ENCODE measurements around the gene PDE3A.
"Not testable (repeated sequence)": the region's sequence is repeated elsewhere in the genome, so short reads cannot be mapped to it uniquely, and the experiment has no call there.

The PDE3A gene

DNA sequence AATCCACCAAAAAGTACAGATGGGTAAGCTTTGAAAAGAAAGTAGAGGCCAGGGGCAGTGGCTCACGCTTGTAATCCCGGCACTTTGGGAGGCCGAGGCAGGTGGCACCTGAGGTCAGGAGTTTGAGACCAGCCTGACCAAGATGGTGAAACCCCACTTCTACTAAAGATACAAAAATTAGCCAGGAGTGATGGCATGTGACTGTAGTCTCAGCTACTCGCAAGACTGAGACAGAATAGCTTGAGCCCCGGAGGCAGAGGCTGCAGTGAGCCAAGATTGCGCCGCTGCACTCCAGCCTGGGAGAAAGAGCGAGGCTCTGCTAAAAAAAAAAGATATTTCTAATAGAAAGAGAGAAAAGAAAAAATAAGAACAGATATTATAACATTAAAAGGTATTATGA is 192.6 kb downstream of the PDE3A start:
- no peak for DNase-seq

DNA sequence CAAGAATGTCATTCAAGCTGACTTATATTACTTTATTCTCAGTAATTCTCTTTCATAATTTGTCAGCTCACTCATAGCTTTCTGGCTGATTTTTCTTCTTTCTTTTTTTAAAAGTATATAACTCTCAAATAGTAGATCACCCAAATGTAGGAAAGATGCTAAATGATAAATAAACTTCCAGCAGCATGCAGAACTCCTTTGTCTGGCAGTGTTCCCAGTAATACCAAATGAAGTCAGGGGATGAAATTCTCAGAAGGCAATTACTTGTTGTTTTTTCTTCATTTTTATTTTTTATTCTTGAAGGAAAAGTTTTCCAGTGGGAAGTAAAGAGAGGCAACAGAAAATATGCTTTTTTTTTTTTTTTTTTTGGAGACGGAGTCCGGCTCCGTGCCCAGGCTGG is 193.5 kb downstream of the PDE3A start:
- no peak for DNase-seq

DNA sequence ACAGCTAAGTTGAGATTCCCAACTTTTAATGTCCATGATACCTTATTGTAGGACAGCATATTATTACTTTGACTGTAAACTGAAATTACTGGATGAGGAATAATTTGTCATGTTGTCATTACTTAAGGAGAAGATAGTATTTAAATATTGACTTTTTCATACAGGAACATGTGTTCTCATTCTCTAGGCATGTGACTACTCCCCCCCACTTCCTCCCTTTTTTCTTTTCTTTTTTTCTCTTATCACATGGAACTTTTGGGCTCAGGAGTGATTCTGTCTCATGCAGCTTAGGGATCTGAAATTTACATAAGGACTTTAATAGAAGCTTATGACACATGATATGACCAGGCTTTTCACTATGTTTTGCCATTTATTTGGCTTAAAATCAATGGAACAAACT is 199.1 kb downstream of the PDE3A start:
- no peak for DNase-seq

DNA sequence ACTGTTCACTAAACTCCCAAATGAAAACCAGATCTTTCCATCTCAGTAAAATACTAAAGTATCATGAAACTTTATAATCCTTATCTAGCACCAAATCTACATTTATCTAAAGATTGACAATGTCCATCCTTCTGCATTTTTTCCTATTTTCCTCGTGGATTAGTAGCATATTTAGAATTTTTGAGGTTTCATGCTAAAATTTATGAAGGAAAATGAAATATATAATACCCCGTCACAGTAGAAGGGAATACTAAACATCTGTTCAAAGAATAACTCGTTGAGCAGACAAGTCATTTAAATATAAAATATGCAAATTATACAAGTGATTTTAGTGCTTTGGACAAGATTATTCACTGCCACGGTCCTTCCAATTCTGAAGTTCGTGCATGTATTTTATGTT is 204.1 kb downstream of the PDE3A start:
- DNase-seq = no peak

DNA sequence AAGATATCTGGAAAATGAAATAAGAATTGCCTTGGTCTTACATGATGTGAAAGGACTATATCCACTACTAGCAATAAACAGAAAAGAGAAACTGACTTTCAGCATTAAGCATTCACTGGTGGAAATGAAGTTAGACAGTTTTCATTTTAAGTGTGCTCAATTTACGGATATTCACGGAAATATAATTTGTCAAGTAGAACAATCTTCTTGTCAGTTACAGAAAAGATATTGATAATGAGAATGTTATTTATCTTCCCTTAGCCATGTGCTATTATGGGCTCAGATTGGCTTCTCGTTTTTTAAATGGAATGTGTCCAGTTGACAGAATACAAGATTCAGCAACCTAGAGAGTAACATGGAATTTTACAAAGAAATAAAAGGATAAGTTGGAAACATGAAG is 208.2 kb downstream of the PDE3A start:
- no peak for DNase-seq

DNA sequence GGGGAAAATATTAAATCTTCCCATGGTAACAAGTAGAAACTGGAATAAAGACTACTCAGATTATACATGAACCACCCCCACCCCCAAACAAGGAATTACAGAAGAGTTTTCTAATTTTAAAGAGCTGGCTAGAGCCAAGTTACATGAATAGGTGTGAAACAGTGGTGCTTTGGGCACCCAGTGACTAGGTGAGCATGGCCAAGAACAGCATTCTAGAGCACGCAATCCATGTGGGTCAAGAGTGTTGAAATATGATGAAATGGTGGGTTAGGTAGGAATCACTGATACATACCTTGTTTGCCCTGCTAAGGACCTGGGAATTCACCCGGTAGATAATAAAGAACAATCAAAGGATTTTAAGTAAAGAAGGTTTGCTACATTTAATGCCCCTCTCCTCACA is 208.7 kb downstream of the PDE3A start:
- no peak for DNase-seq

DNA sequence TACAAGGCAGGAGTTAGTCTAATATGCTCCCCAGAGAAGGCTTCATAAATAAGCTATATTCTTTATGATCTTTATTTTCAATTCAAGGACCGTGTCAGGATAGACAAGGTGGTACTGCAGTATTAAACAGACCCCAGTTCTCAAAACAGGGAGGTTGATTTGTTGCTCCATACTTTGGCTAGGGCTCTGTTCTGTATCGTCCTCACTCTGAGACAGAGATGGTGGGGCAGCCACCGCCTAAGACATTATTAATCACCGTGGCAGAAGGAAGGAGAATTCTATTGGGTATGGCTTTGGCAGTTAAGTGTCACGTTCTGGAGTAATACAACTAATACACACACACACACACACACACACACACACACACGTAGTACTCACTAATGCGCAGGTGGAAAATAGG is 209.8 kb downstream of the PDE3A start:
- no peak for DNase-seq

DNA sequence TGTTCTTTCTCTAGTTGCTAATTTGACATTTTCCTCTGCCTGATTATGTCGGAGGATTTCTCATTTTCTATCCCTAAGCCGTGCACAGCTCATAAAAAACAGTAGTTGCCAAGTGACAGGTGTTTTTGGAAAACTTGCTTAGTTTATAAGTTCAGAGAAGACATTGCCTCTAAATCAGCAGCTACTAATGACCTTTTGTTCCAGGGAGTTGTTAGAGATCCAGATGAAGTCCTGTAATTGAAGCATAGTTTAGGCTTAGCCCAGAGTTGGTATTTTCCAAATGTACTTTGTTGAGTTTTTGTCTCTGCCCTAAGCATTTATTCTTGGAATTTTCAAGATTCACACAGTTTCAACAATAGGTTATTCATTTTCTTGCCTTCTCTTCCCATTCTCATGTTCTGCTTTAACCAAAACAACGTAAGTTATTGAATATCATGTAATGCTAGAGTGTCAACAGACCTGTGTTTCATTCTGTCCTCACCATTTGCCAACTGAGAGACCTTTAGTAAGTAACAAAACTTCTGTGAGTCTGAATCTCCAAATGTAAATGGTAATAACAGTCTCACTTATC is 216.8 kb downstream of the PDE3A start:
- DNase-seq = no peak

DNA sequence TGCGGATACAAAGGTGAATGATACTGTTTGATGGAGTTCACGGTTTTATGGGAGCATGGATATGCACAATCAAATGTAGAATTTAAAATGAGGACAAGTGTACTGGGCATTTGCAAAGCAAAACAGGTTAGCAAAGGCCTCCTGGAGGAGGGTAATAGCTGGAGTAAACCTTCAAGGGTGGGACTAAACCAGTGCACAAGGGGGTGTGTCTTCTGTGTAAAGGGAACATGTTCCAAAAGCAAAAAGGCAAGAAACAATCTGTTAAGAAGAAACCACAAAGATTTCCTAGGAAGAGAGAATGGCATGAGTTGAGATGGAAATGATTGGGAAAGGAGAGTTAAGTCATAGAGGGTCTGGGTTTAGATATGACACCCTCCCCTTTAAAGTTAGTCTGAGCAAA is 217.6 kb downstream of the PDE3A start:
- DNase-seq = no peak

DNA sequence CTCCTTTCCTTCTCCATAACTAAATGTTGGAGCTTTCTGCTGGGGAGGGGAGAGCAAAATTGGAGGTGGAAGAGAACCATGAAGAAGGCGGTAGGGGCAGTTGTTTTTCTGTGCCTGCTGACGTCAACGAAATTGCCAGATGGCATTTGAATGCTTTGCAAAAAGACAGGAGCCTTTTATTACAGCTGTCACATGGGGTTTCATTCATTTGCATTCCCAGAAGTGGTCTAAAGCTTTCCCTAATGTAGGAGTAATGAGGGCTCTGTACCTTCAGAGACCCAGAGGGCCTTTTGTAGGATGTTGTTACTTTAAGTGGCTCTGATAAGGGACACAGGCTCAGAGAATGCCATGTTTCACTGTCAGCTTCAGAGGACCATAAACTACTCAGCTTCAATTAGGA is 219.7 kb downstream of the PDE3A start:
- DNase-seq = no peak

DNA sequence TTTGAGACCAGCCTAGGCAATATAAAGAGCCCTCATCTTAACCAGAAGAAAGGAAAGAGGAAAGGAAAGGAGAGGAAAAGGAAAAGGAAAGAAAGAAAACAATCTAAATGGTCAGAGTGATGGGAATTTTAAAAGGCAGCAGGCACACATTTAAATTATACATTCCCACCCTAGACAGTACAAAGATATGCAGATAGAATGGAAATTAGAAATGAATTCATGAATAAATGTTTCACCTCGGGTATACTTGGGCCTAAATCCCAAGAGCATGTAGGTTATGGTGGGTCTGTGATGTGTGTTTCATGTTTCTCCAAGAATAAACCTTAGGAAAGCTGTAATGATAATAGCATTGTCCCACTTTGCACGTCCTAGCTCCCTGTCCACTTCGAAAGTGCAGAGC is 222.2 kb downstream of the PDE3A start:
- no peak for DNase-seq

DNA sequence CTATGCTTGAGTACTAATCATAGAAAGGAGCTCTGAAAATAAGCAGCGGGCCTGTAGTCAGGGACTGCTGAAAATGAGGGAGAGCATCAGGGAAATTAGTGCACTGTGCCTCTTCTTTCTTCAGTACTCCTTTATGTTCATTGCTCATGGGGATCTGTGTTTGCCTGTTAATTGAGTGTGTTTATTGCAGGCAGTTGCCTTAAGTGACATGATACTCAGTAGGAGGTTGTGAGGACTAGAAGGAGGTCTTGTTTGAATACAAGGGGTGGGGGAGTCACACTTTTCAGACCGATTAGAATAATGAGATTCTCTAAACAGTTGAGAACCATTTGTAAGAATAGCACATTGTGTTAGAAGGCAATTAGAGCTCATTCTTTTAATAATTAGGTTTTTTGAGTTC is 224.2 kb downstream of the PDE3A start:
- no peak for DNase-seq

DNA sequence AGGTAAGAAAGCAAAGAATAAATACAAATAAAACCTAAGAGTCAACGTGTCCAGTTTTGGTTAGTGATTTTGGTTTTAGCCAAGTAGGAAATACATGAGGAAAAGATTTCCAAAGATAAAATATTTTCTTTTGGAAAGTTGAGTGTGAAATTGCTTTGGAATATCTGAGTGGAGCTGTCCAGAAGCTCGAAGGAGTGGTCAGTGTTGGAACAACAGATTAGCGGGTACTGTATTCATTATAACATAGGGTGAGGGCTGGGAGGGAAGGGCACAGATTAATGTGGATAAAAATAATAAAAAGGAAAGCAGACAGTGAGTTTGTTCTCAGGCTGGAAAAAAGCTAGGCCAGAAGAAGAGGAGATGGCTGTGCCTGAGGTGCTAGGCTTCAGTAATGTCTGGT is 225.3 kb downstream of the PDE3A start:
- DNase-seq = no peak

DNA sequence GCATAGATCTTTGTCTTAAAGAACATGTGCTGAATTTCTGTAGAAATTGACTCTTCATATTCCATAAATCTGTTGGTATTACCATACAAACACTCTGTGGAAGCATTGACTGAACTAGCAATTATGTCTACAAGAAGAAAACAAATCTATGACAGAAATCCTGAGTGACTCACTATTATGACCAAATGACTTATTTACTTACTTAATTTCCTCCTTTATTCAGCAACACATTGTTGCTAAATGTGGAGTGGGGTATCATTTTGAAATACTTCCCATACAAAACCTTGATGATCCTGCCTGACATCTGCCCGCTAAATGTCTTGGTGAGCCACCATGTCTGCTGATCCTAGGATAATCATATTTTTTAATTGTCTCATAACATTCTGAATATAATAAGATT is 227.7 kb downstream of the PDE3A start:
- no peak for DNase-seq

DNA sequence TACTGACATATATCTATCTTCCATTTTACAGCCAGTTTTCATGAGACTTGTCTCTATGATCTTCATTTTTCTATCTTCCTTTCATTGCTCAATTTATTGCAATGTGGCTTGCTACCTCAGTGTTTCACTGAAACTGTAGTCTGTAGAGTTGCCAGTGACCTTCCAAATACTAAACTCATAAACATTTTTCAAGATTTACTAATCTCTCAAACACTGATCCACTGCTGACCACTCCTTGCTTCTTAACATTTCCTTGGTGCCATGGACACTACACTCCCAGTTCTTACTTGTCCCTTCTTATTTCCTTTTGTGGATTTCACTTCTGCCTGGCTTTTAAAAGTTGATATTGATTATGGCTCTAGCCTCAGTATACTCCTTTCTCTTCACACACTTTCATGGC is 231.4 kb downstream of the PDE3A start:
- no peak for DNase-seq

DNA sequence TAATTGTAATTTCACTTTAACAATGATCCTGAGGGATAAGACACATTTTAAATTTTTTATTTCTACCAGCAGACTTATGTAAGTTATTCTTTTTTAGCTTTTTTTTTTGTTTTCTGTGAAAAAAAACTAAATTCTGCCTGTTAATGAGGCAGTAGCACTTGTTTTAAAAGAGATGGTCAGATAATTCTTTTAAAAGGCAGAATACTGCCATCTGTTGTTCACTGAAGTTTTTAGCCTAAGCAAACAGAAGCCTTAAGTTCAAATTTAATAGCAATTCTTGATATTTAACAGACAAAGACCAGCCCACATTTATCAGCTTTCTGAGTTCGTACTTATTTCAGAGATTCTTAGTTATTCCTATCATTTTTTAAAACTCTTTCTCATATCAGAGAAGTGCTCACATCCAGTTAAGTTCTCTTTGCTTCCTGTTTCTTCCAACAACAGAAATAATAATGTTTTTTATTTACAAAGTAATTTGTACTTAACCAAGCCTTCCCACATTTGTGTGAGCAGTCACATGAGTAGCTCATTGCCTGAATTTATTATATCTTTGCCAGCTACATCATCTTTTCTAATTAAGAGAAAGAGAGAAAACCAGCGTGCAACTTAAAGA is 233.4 kb downstream of the PDE3A start:
- no peak for DNase-seq

DNA sequence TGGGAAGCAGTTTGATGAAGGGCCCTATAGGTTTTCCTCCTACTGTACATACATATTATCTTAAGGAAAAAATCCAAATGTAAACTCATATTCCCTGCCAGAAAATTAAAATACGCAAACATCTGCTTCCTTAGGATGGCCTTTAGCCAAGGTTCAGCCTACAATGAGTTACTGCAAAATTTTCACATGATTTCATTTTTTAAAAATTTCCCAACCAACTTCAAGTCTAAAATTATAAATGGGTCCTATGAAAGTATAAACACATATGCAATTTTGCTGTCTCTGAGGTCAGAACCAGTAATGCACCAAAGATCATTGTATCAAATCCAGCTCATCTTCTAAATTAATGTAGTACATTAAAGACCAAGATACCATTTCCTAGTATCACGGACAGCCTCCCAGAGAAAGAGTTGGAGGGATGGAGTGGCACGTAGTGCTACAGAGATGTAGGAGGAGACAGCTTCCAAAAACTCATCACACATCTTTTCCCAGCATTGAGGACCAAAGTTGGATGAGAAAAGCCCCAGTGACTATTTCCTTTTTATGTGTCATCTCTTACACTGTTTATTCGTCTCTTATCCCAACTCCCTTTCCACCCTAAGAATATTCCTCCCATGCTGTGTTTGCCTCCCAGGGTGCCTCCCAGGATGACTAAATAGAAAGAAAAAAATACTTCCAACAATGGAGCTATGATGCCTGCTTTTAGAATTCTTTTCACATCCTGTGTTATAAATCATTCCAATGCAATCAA is 234.5 kb downstream of the PDE3A start:
- no peak for DNase-seq

DNA sequence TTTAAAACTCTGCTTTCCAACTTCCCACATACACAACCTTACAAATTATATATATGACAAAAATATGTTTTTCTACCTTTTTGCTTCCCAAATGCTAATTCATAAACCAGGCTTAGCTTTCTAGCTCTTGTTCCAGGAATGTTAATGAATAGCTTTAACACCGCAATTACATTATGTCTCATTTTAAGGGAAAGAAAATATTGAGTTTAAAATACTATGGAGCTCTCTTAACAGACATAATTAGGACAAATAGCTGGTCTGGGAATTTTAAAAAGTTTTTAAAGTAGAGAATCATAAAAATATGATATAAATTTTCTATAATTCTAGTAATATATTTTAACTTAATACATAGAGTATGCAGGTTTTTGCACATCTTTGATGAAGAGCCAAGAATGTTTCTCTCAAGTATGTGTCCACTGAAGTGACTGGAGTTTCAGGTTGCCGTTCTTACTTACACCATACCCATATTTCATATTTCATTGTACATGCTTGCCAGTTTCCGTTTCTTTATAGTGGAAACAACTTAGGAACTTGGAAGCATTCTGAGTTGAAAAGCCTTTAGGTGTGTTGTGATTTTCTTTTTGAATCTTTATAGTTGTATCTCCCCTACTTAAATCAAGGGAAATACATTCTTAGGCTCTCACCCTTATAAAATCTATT is 236.2 kb downstream of the PDE3A start:
- DNase-seq = no peak

DNA sequence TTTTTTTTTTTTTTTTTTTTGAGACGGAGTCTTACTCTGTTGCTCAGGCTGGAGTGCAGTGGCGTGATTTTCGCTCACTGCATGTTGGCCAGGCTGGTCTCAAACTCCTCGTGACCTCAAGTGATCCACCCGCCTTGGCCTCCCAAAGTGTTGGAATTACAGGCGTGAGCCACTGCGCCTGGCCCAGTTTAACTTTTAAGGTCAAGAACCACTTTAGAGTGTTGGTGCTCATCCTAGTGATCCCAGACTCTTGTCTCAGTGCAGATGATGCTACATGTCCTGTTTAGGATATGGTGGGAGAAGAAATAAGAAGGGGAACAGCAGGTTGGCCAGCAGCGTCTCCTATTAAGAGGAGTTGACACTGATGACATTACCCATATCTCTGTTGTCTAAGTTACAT is 246.7 kb downstream of the PDE3A start:
- not testable (repeated sequence) for DNase-seq

DNA sequence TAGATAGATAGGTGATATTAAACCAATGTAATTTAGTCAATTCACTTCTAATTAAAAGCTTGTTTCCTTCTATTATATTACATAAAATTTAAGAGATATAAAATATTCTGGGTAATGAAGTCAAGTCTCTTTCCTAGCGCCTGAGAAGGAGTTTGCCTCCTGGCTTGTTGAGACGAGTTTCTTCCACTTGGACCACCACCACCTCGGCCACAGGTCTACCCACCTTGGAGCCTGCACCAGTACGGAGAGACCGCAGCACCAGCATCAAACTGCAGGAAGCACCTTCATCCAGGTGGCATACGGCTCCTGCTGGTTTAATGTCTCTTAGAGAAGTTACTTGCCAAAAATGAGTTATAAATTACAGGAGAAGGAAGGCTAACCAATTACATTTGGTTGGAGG is 247.8 kb downstream of the PDE3A start:
- DNase-seq = no peak

DNA sequence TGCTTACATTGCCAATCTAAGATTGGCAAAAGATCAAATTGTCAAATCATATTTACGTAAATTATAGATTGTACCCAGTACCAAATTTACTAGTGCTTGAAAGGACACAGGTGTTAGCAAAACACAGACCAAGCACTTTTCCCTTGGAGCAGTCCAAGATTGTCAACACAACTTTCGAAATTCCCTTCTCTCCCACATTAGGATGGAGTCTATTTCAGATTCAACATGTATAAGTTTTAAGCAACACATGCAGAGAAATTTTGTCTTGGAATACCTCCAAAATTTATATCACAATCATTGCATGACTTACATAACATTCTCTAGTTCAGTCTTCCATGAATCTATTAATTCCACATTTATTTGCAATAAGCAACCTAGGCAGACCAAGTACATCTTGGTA is 251.9 kb downstream of the PDE3A start:
- DNase-seq = no peak

DNA sequence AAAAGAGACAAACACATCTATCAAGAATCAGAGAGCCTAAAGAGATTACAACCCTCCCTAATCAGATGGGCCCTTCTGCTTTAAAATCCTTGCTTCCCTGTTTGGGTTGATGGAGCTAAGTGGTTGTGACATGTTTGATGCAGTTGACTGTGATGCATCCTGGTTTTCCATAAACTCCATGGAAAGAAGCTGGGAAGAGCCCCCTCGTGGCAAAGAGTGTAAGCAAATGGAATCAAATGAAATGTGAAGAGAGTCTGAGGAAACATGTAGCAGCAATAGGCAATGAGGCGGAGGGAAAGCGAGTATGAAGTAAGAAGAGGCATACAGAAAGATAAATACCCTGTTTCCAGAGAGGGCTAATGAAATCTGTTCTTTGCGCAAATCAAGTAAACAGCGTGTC is 256.4 kb downstream of the PDE3A start:
- no peak for DNase-seq

DNA sequence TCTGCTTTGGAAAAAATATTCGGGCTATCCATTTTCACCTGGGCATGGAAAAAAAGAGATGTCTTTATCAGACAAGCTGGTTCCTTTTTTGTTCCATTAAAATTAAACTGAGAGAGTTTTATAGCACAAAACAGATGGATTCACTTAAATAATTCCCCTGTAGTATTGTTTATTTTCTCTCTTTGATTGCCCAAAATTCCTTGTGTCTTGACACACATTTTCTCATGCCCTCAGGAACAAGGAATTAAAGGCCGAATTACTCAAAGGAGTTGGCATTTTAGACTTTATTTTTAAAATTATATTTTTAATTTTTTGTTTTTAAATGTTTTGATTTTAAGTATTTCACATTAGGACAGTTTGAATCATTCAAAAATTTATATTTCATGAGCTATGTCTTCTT is 257.2 kb downstream of the PDE3A start:
- DNase-seq = no peak

DNA sequence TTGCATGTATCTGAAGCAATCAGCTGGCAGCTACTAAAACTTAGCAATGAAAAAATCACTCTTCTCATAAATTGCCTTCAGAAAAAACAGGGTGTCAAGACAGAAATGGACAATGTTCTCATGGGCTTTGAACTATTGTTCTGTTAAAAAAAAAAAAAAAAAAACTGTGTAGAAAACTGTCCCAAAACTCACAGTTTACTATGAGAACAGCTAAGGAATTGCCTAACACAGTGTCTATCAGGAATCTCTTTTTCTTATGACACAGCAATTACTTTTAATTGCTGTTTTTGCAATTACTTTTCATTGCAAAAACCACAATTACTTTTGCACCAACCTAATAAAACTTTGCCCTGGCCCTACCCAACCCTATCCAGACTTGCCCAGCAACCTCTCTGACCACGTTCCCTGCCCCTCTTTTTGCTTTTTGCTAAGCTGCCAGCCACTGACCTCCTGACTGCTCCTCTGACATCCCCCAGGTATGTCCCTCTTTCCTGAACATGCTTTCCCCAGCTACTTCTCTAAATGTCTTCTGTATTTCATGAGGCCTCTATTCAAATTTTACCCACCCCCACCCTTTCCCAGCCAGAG is 258.8 kb downstream of the PDE3A start:
- no peak for DNase-seq

Data from activated CD4-positive, CD25-positive, alpha-beta regulatory T cell treated with anti-CD3 and anti-CD28 coated beads, Interleukin-2, amount 50 U/mL, for 72 hours (primary cell).